Stimulated activated naive CD4-positive, alpha-beta T cell (primary cell): Measurements from ENCODE around the gene MICU1.
"Not testable (repeated sequence)": the region's sequence is repeated elsewhere in the genome, so short reads cannot be mapped to it uniquely, and the experiment has no call there.

Experiments used
- DNase-seq, 6 experiments: peaks; one replicate each; lab custom pipeline; 2025; lab: John Stamatoyannopoulos, UW

Gene MICU1

GRCh38 chr10:72557362-72557761, 68.5 kb downstream of the MICU1 start:
- DNase-seq = no peak

DNA sequence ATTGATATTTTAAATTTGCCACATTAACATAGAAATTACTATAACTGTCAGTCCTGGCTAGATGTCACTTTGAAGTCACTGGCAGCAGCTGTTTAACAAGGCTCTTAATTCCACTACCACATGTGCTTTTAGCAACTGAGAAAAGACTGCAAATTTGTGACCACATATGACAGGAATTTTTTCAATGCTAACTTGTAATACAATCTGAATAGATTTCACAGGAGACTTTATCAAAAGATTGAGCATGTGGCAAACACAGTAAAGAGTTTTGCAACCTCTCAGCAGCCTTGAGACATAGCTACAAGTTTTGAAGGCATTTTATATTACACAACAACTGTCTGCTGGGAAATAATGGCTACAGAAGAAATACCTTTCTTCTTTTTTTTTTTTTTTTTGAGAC, 73.0 kb downstream of the MICU1 start:
- DNase-seq = no peak

DNA sequence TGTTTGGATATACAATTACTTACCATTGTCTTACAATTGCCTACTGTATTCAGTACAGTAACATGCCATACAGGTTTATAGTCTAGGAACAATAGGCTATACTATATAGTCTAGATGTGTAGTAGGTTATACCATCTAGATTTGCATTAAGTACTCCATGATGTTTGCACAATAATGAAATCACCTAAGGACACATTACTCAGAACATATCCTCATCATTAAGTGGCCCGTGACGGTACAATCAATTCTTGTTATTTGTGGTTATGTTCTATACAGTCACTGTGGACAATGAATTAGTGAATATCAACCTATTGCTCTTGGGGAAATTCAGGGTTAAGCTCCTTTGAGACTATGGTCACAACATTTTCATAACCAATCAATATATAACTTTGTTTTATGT, 75.6 kb downstream of the MICU1 start:
- no peak for DNase-seq

- DNase-seq = no peak
Measured at GRCh38 chr10:72545546-72545945, 80.3 kb downstream of the MICU1 start.

GRCh38 chr10:72543855-72544254, 82.0 kb downstream of the MICU1 start:
- not testable (repeated sequence) for DNase-seq

- no peak for DNase-seq
Measured at GRCh38 chr10:72542396-72542815, 83.5 kb downstream of the MICU1 start.

DNA sequence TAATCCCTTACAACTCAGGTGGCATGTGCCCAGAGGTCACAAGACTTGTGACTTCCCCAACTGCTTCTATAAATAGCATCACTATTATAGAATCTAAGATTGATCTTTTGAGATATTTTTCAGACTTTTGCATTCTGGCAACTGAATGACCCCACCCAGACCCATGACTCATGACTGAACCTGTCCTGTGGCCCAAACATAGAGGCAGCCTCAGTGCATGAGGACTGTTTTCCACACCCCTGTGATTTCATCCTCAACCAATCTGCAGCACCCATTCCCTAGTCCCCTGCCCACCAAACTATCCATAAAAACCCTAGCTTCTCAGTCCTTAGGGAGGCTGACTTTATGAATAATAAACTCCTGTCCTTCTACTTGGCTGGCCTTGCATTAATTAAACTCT, 84.5 kb downstream of the MICU1 start:
- DNase-seq = no peak

GRCh38 chr10:72540193-72540807, 85.6 kb downstream of the MICU1 start:
- DNase-seq = no peak

- DNase-seq = no peak
Measured at GRCh38 chr10:72539137-72539536, 86.7 kb downstream of the MICU1 start.

GRCh38 chr10:72525689-72526088, 100.2 kb downstream of the MICU1 start:
- no peak for DNase-seq

DNA sequence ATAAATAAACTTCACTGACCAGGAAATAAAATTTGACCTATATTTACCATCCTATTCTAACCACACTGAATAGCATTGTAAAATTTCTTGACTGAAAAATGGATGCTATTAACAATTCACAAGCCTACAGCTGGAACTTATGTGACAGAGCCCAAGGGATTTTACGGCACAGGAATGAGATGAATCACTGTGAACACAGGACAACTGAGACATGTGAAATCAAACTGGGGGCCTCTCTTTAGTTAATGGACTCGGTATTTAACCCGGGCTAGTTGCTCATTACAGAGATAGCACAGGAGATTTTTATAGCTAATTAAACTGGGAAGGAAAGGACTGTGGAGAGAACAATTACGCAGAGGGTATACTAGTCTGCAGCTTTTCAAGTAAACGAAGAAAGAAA, 100.6 kb downstream of the MICU1 start:
- DNase-seq = no peak

- DNase-seq = no peak
Measured at GRCh38 chr10:72524489-72524888, 101.4 kb downstream of the MICU1 start.

DNA sequence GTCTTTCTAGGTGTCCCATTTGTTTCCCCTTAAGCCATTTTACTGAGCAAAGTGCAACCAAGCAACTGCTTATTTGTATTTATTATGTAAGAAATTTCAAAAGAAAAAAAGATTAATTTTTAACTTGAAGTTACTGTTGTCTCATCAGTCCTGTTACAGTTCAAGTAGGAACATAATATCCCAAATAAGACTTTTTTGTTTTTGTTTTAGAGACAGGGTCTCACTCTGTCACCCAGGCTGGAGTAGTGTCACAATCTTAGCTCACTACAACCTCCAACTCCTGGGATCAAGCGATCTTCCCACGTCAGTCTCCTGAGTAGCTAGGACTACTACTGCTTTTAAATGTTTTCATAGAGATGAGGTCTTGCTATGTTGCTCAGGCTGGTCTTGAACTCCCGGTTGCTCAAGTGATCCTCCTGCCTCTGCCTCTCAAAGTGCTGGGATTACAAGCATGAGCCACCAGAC, 101.9 kb downstream of the MICU1 start:
- no peak for DNase-seq

DNA sequence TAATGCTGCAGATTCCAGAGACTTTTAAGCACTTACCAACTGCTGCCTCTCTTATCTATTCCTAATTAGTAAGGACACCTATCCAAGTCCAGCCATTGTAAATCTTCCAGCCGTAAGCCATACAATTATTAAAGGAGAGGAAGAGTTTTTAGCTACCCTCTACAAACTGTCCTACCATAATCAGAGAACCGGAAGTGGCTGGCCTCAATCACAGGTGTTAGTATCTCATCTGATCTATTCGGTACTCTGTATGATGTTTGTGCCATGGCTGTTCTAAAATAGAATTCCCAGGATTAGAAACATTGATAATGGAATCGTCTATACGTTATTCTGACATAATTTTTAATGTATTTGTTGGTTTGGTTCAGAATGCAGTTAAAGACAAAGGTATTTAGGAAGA, 102.8 kb downstream of the MICU1 start:
- no peak for DNase-seq

DNA sequence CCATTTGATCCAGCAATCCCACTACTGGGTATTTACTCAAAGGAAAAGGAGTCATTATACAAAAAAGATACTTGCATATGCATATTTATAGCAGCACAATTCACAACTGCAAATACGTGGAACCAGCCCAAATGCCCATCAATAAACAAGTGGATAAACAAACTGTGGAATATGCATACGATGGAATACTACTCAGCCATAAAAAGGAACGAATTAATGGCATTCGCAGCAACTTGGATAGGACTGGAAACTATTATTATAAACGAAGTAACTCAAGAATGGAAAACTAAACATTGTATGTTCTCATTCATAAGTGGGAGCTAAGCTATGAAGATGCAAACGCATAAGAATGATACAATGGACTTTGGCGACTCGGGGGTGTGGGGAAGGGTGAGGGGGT, 108.6 kb downstream of the MICU1 start:
- no peak for DNase-seq

DNA sequence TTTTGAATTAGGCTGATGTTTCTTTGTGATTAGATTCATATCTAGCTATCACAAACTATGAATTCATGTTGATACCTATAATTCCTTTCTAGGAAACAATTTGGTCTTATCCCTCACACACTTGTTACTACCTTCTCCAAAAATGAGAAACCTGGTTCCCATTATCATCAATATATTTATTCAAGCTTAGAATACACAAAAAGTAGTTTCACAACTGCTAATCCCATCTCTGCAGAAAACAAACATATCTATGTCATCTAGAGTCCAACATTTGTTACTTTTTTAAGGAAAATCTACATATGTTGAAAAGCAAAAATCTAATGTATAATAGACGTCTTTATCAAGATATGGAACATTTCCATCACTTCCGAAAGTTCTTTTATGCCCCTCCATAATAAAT, 110.4 kb downstream of the MICU1 start:
- DNase-seq = no peak

DNA sequence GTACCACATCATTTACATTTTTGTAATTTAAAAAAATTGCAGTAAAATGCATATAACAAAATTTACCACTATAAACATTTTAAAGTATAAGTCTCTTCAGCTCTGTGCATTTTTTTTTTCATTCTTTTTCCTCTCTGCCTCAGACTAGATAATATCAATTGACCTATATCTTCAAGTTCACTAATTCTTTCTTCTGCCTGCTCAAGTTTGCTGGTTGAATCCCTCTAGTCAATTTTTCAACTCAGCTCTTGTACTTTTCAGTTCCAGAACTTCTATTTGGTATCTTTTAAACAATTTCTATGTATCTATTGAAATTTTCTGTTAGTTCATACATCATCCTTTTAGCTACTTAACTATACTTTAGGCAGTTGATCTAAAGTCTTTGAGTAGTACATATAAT, 112.0 kb downstream of the MICU1 start:
- no peak for DNase-seq

- DNase-seq = no peak
Measured at GRCh38 chr10:72511459-72511858, 114.4 kb downstream of the MICU1 start.

DNA sequence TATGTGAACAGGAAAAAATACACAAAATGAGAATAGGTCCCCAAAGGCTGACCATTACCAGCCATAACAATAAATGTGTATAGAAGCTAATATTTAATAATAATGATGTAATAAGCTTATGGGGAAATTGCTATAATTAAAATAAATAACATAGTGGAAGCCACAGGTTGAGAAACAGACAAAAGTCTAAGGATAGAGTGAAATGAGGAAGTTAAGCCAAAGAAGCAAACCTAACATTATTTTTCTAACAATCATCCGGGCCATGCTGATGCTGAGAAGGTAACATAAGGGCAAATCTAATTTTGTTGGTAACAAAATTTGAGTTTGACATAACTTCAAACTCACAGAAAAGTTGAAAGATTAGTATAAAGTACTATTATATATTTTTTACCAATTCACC, 115.9 kb downstream of the MICU1 start:
- DNase-seq = no peak

- DNase-seq = no peak
Measured at GRCh38 chr10:72509206-72509799, 116.6 kb downstream of the MICU1 start.

GRCh38 chr10:72508033-72508432, 117.8 kb downstream of the MICU1 start:
- DNase-seq = no peak

GRCh38 chr10:72506474-72506873, 119.4 kb downstream of the MICU1 start:
- DNase-seq = no peak

DNA sequence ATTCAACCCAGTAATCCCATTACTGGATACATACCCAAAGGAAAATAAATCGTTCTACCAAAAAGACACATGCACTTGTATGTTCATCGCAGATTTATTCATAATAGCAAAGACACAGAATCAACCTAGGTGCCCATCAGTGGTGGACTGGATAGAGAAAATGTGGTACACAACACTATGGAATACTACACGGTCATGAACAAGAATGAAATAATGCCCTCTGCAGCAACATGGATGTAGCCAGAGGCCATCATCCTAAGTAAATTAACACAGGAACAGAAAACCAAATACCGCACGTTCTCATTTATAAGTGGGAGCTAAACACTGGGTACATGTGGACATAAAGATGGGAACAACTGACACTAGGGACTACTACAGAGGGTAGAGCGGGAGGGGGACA, 120.4 kb downstream of the MICU1 start:
- no peak for DNase-seq
